Coronary artery (tissue), 2 donors: ENCODE results near the gene GRID1.

ENCODE experiments used
- DNase-seq: peaks from one replicate; pipeline ENCODE4 v3.0.0-alpha.2; 2017; ENCODE audit warnings: low spot score
- H3K27ac ChIP-seq, 2 donors: fragments of 200-600 bp; sonication (generic); one replicate each; pipeline ENCODE4 v1.5.1; 2016 to 2019
- H3K4me3 ChIP-seq: fragments of 200-600 bp; sonication (generic); 2 replicates; pipeline ENCODE4 v1.5.1; 2016; ENCODE audit warnings: mild to moderate bottlenecking, moderate library complexity
- TF ChIP-seq, protein P1 (sequence below): fragments of 200-600 bp; sonication (generic); IDR thresholded peaks from one replicate; pipeline ENCODE4 v1.5.1; 2019; ENCODE audit warnings: antibody characterized with exemption

Gene GRID1

DNA sequence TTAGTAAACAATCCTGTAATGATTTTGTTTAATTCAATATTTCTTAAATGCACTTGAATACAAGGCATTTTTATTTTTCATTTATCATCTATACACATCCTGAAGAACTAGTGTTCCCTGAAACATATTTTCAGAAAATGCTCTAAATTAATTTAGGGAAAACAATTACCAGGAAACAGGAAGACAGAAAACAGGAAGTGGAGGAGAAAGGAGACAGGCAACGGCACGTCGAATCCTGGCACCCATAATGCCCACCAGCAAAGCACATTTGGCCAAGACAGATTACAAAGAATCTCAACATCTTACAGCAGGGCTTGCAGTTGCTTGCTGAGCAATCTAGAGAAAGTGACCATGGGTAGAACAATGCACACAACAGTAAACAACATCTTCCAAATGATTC, 571.1 kb downstream of the GRID1 start:
- DNase-seq, result no peak
- TF ChIP-seq, protein P1, sequence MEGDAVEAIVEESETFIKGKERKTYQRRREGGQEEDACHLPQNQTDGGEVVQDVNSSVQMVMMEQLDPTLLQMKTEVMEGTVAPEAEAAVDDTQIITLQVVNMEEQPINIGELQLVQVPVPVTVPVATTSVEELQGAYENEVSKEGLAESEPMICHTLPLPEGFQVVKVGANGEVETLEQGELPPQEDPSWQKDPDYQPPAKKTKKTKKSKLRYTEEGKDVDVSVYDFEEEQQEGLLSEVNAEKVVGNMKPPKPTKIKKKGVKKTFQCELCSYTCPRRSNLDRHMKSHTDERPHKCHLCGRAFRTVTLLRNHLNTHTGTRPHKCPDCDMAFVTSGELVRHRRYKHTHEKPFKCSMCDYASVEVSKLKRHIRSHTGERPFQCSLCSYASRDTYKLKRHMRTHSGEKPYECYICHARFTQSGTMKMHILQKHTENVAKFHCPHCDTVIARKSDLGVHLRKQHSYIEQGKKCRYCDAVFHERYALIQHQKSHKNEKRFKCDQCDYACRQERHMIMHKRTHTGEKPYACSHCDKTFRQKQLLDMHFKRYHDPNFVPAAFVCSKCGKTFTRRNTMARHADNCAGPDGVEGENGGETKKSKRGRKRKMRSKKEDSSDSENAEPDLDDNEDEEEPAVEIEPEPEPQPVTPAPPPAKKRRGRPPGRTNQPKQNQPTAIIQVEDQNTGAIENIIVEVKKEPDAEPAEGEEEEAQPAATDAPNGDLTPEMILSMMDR, result no peak
- no peak overlapping the region for H3K27ac ChIP-seq
- no peak overlapping the region for H3K4me3 ChIP-seq

DNA sequence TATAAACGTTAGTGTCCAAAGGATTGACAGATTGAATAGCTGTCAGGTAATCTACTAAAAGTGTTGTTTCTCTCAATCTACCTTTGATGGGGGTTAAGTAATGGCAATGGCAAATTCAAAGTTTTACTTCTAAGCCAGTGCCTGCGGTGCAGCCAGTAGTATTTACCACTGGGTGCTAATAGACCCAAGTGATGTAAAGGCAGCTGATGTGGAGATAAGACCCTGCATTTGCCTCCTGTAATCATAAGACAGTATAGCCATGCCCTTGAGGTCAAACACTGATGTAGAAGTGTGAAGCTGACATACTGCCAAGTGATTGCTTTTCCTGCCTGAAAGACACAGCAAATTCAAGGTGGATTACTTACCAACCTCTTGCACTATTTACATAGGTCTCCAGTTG, 572.0 kb downstream of the GRID1 start:
- Histone ChIP-seq H3K27ac (no peak overlapping the region), H3K4me3 (no peak overlapping the region)
- DNase-seq, result no peak
- TF ChIP-seq, protein P1, result no peak

GRCh38 chr10:85792533-85792858, 574.1 kb downstream of the GRID1 start:
- no peak for DNase-seq
- TF ChIP-seq, protein P1, result no peak
- Histone ChIP-seq H3K4me3 (no peak overlapping the region), H3K27ac (no peak overlapping the region)

DNA sequence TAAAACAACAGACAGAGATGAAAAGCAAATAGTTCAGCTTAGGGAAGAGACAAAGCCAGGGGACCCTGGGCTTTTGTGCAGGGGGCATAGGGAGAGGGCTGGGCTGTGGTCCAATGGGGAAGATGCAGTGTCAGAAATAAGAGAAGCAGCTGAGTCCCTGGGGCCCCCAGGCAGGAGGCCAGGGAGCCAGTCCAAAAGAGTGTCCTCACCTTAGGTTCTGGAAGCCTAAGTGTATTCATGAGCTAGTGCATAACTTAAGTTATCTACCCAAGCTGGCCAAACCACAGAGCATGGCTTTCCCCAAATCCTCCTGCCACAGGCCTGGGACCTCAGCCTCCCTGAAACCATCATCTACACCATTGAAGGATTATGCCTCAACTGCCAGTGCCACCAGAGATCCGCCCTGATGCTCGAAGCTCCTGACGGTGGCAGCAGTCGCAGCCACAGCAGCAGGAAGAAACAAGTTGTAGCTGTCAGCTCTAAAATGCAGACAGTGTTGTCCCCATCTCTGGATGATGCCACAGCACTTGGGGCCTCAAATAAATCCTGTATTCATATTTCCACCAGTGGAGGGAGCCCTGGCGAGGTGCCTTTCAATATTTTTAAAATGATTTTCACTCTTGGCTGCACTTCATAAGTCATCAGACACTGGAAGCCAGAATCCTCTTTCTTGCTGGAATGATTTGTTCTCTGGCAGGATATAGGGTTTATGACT, 574.6 kb downstream of the GRID1 start:
- TF ChIP-seq, protein P1, result no peak
- no peak for DNase-seq
- H3K27ac ChIP-seq, result no peak overlapping the region
- H3K4me3 ChIP-seq, result no peak overlapping the region

GRCh38 chr10:85789982-85790789, 576.4 kb downstream of the GRID1 start:
- TF ChIP-seq, protein P1, result no peak
- H3K4me3 ChIP-seq, result no peak overlapping the region
- no peak overlapping the region for H3K27ac ChIP-seq
- no peak for DNase-seq

DNA sequence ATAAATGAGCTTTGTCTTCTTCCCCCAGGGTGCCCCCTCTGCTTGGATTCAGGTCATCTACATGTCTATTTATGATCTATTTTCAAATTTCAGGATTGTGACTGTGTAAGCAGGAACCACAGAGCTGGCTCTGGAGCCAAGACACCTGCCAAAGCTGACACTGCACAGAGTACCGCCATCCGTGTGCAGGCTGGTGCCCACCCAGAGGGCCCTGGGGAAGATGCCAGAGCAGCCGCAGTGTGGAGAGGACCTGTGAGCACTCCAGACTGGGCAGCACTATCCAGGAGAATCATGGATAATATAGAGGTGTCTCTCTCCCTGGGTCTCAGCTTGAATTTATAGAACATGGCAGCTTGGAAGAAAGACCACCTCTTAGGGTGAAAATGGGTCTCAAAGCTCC, 577.5 kb downstream of the GRID1 start:
- DNase-seq, result no peak
- TF ChIP-seq, protein P1, result no peak
- H3K27ac ChIP-seq, result no peak overlapping the region

DNA sequence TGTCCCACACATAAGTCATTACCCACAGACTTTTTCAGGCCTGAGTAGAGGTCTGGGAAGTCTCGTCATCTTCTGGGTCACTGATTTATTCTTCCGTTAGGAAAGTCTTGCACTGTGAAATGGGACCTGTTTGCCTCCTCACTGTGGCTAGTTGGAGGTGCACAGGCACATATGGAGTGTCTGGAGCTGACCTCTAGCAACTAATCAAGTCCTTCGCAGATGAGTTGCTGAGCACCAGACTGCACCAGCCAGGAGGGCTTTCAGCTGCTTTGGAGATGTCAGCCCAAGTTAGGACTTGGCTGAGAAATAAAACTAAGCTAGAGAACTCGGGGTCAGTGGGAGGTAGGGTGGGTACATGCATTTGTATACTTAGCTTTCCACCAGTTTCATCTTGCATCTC, 578.0 kb downstream of the GRID1 start:
- DNase-seq, result no peak
- Histone ChIP-seq H3K4me3 (no peak overlapping the region), H3K27ac (no peak overlapping the region)
- TF ChIP-seq, protein P1, result no peak

More for the DNA sequence above, 577.5 kb downstream of the GRID1 start:
- H3K4me3 ChIP-seq, result no peak overlapping the region
